H1 (cell line): ENCODE results near the gene HIBADH. TPM values are rescaled to one million over a fixed set of nuclear protein-coding genes. Genes with fewer than 3 reads are reported as not detected.

ENCODE experiments used
- CTCF ChIA-PET: fragments of 300-600 bp; sonication (Branson Sonifier 250); formaldehyde crosslinking; loops from one replicate; lab custom pipeline; 2021; ENCODE audit not compliant: partially characterized antibody; lab: Charles Lee
- POLR2A ChIA-PET: fragments of 300-600 bp; sonication (Branson Sonifier 250); formaldehyde crosslinking; loops from one replicate; lab custom pipeline; 2021; ENCODE audit warnings: inconsistent platforms; ENCODE audit not compliant: partially characterized antibody; lab: Charles Lee
- DNase-seq, 2 experiments: peaks; one replicate each; pipeline versions ENCODE4 v3.0.0 to v3.0.0-alpha.2; 2010 to 2022; ENCODE audit warnings: low spot score in 2 of 2, low read depth in 1 of 2, mixed read lengths in 1 of 2
- FAIRE-seq: peaks from 2 replicates; lab custom pipeline; 2011; peaks lifted over from hg19 to GRCh38; lab: Jason Lieb, UNC
- H2AFZ ChIP-seq: 2 replicates; pipeline ENCODE4 v1.8.1; 2012; ENCODE audit warnings: low read length, inconsistent platforms
- H2AK5ac ChIP-seq: 2 replicates; pipeline ENCODE4 v1.6.1; 2013; ENCODE audit warnings: low read depth, low read length
- H2BK120ac ChIP-seq: replicated peaks from 2 replicates; pipeline ENCODE3; 2013; ENCODE audit warnings: low read depth, low read length, inconsistent platforms
- H2BK12ac ChIP-seq: 2 replicates; pipeline ENCODE4 v1.6.1; 2013; ENCODE audit warnings: low read depth, low read length
- H2BK15ac ChIP-seq: 2 replicates; pipeline ENCODE4 v1.6.1; 2013; ENCODE audit warnings: low read length
- H2BK20ac ChIP-seq: 2 replicates; pipeline ENCODE4 v1.6.1; 2013; ENCODE audit warnings: low read length
- H2BK5ac ChIP-seq: 2 replicates; pipeline ENCODE4 v1.6.1; 2013; ENCODE audit warnings: low read depth, low read length
- H3K14ac ChIP-seq: 2 replicates; pipeline ENCODE4 v1.6.1; 2013; ENCODE audit warnings: inconsistent platforms; ENCODE audit not compliant: insufficient read length
- H3K18ac ChIP-seq: 2 replicates; pipeline ENCODE4 v1.6.1; 2013; ENCODE audit warnings: low read length; ENCODE audit errors: extremely low read depth
- H3K23ac ChIP-seq: 2 replicates; pipeline ENCODE4 v1.6.1; 2013; ENCODE audit warnings: inconsistent platforms; ENCODE audit not compliant: insufficient read length
- H3K23me2 ChIP-seq: 2 replicates; pipeline ENCODE4 v1.6.1; 2013; ENCODE audit warnings: low read depth, low read length
- H3K27ac ChIP-seq: 2 replicates; pipeline ENCODE4 v1.6.1; 2011; ENCODE audit warnings: low read depth, low read length, inconsistent platforms
- H3K27me3 ChIP-seq, 4 experiments: replicated peaks in 1 of 4; 1 replicate in 1 of 4; 2 replicates in 3 of 4; pipeline versions ENCODE4 v1.6.1 to v1.8.1; 2011 to 2013; ENCODE audit warnings: low read length in 3 of 4, mild to moderate bottlenecking in 3 of 4, inconsistent platforms in 2 of 4, mixed read lengths in 2 of 4, moderate library complexity in 1 of 4; ENCODE audit not compliant: control insufficient read depth in 3 of 4, insufficient read depth in 3 of 4; ENCODE audit errors: extremely low read depth in 1 of 4
- H3K36me3 ChIP-seq, 4 experiments: 2 replicates each; pipeline versions ENCODE4 v1.6.1 to v1.8.1; 2011 to 2013; ENCODE audit warnings: mild to moderate bottlenecking in 4 of 4, low read length in 3 of 4, moderate library complexity in 2 of 4, control low read depth in 1 of 4, inconsistent platforms in 1 of 4; ENCODE audit not compliant: insufficient read depth in 4 of 4, control insufficient read depth in 2 of 4
- H3K4ac ChIP-seq: replicated peaks from 2 replicates; pipeline ENCODE3; 2013; ENCODE audit warnings: low read length, low read depth, mixed read lengths, inconsistent platforms; ENCODE audit not compliant: insufficient read length
- H3K4me1 ChIP-seq, 4 experiments: replicated peaks in 1 of 4; 1 replicate in 1 of 4; 2 replicates in 3 of 4; pipeline versions ENCODE4 v1.6.1 to v1.8.1; 2011 to 2013; ENCODE audit warnings: low read length in 3 of 4, inconsistent platforms in 2 of 4, mixed read lengths in 1 of 4; ENCODE audit not compliant: insufficient read depth in 4 of 4, control insufficient read depth in 3 of 4
- H3K4me2 ChIP-seq, 2 experiments: 2 replicates each; pipeline versions ENCODE4 v1.6.1 to v1.8.1; 2011 to 2013; ENCODE audit warnings: low read depth in 2 of 2, low read length in 2 of 2, control low read depth in 1 of 2, inconsistent platforms in 1 of 2, mild to moderate bottlenecking in 1 of 2; ENCODE audit not compliant: insufficient read depth in 1 of 2
- H3K4me3 ChIP-seq, 4 experiments: fragments of 200-600, 300-600 bp in 1 of 4; sonication (generic), shearing (Covaris generic), sonication (Bioruptor Twin) in 1 of 4; 2 replicates each; pipeline versions ENCODE4 v1.5.1 to v1.8.1; 2011 to 2016; ENCODE audit warnings: low read length in 4 of 4, low read depth in 3 of 4, control low read depth in 2 of 4, inconsistent platforms in 2 of 4, mild to moderate bottlenecking in 2 of 4, mixed read lengths in 1 of 4, moderate library complexity in 1 of 4; ENCODE audit not compliant: insufficient read depth in 2 of 4; ENCODE audit errors: extremely low read depth in 1 of 4
- H3K56ac ChIP-seq: replicated peaks from 2 replicates; pipeline ENCODE3; 2013; ENCODE audit warnings: low read depth, mild to moderate bottlenecking, mixed read lengths, low read length, inconsistent platforms; ENCODE audit not compliant: insufficient read length
- H3K79me1 ChIP-seq: 2 replicates; pipeline ENCODE4 v1.6.1; 2013; ENCODE audit warnings: low read depth, low read length, control low read depth
- H3K79me2 ChIP-seq, 2 experiments: 2 replicates each; pipeline versions ENCODE4 v1.6.1 to v1.8.1; 2012 to 2013; ENCODE audit warnings: low read length in 2 of 2, mild to moderate bottlenecking in 2 of 2, inconsistent platforms in 1 of 2; ENCODE audit not compliant: insufficient read depth in 2 of 2, control insufficient read depth in 1 of 2
- H3K9ac ChIP-seq, 4 experiments: replicated peaks in 1 of 4; 1 replicate in 1 of 4; 2 replicates in 3 of 4; pipeline versions ENCODE4 v1.6.1 to v1.8.1; 2011 to 2013; ENCODE audit warnings: low read depth in 3 of 4, low read length in 3 of 4, control low read depth in 2 of 4, mild to moderate bottlenecking in 2 of 4, moderate library complexity in 2 of 4, inconsistent platforms in 1 of 4; ENCODE audit errors: extremely low read depth in 1 of 4
- H3K9me3 ChIP-seq, 2 experiments: 2 replicates each; pipeline versions ENCODE4 v1.6.1 to v1.8.1; 2012 to 2013; ENCODE audit warnings: mild to moderate bottlenecking in 2 of 2, moderate library complexity in 2 of 2, control low read depth in 1 of 2, inconsistent platforms in 1 of 2, low read depth in 1 of 2, low read length in 1 of 2, mixed read lengths in 1 of 2; ENCODE audit not compliant: insufficient read depth in 2 of 2
- H4K20me1 ChIP-seq, 2 experiments: replicated peaks in 1 of 2; 2 replicates each; pipeline versions ENCODE3 to v1.8.1; 2011 to 2013; ENCODE audit warnings: inconsistent platforms in 2 of 2, low read length in 2 of 2, mild to moderate bottlenecking in 1 of 2; ENCODE audit not compliant: insufficient read depth in 2 of 2, control insufficient read depth in 1 of 2
- H4K5ac ChIP-seq: 2 replicates; pipeline ENCODE4 v1.6.1; 2013; ENCODE audit warnings: low read length, low read depth, mixed read lengths, inconsistent platforms; ENCODE audit not compliant: insufficient read length
- H4K8ac ChIP-seq: 2 replicates; pipeline ENCODE4 v1.8.0; 2013; ENCODE audit warnings: mild to moderate bottlenecking, moderate library complexity, low read length, inconsistent platforms; ENCODE audit not compliant: insufficient read depth; ENCODE audit errors: extremely low read depth
- H4K91ac ChIP-seq: replicated peaks from 2 replicates; pipeline ENCODE3; 2013; ENCODE audit warnings: low read length, mixed read lengths, inconsistent platforms; ENCODE audit not compliant: insufficient read length
- CHD2 ChIP-seq: IDR thresholded peaks from 2 replicates; pipeline ENCODE4 v1.6.1; 2012; ENCODE audit warnings: low read length, improper control_type of control experiment
- CTCF ChIP-seq, 3 experiments: IDR thresholded peaks; 1 replicate in 2 of 3; 2 replicates in 1 of 3; pipeline versions ENCODE4 v1.5.1 to v1.6.1; 2011; ENCODE audit warnings: low read length in 3 of 3, mild to moderate bottlenecking in 3 of 3, inconsistent platforms in 2 of 3, low read depth in 1 of 3, moderate library complexity in 1 of 3; ENCODE audit not compliant: insufficient read depth in 1 of 3; ENCODE audit errors: control extremely low read depth in 1 of 3
- RAD21 ChIP-seq, 2 experiments: IDR thresholded peaks in 1 of 2; conservative IDR thresholded peaks in 1 of 2; 2 replicates each; pipeline ENCODE4 v1.6.1; 2011; ENCODE audit warnings: low read depth in 2 of 2, low read length in 2 of 2, improper control_type of control experiment in 1 of 2, inconsistent platforms in 1 of 2, mild to moderate bottlenecking in 1 of 2, moderate library complexity in 1 of 2
- WGBS, 2 experiments: shearing (Covaris generic) in 1 of 2; methylation state at CpG; one replicate each; pipeline versions ENCODE4 v1.1.6 to v1.1.7; 2013 to 2015; ENCODE audit warnings: low lambda C conversion rate in 2 of 2, mixed read lengths in 2 of 2, inconsistent platforms in 1 of 2, low coverage in 1 of 2, missing lambda C conversion rate in 1 of 2; ENCODE audit not compliant: insufficient replicate concordance in 2 of 2, insufficient coverage in 1 of 2, insufficient read length in 1 of 2; ENCODE audit errors: extremely low coverage in 1 of 2, missing lambda C conversion rate in 1 of 2; 5-methylcytosine and 5-hydroxymethylcytosine counted together
- polyA plus RNA-seq, 7 experiments: library from polyadenylated mRNA; depleted of rRNA in 3 of 7; stranded (reverse) in 5 of 7; unstranded in 2 of 7; fragments of >200 nt in 5 of 7; fragments of 200-250 nt in 2 of 7; gene quantifications; 1 replicate in 5 of 7; 2 replicates in 1 of 7; 4 replicates in 1 of 7; pipeline versions ENCODE4 v1.2.1 to v1.2.3, GENCODE V29; 2011 to 2013; ENCODE audit warnings: missing spikeins in 2 of 7, mixed read lengths in 2 of 7
- total RNA-seq: library from RNA; stranded (reverse); fragmentation: NEBNext Ultra II Directional; extraction: Animal tissue kit (Norgen Biotek cat#: 25700); gene quantifications from 2 replicates; pipeline ENCODE4 v1.2.1, GENCODE V29; 2021

The HIBADH gene
- total and polyA plus RNA-seq, 2 of the 8 experiments (the other 6 are each of a cell fraction or from before 2014, with no cell fraction given): 30.1 to 39.5 TPM

GRCh38 chr7:27636326-27637006 lies 26.2 kb downstream of the HIBADH start:
- Histone ChIP-seq H2AK5ac (no peak overlapping the region), H2BK5ac (no peak overlapping the region), H3K4me1 (peaks cover 0 to 4% (median 0%) of the 10 kb centered on the region in 4 experiments; a peak in 1 of 7 replicates), H2BK15ac (no peak overlapping the region), H3K79me2 (0 out of 4 replicates have a peak, but pooled peaks cover 0 to 8% of the 10 kb centered on the region in 2 experiments), H2BK20ac (no peak overlapping the region), H3K9ac (no peak overlapping the region), H2BK120ac (no peak overlapping the region), H2AFZ (no peak overlapping the region), H3K56ac (no peak overlapping the region), H3K23ac (no peak overlapping the region), H4K20me1 (no peaks in the 10 kb centered on the region), H4K5ac (no peak overlapping the region), H2BK12ac (no peak overlapping the region), H3K36me3 (peaks cover 0 to 13% (median 0%) of the 10 kb centered on the region in 4 experiments; a peak in 3 of 8 replicates), H3K79me1 (no peaks in the 10 kb centered on the region; the same call in none of the 2 replicates), H3K4ac (no peak overlapping the region), H3K14ac (no peak overlapping the region), H4K91ac (no peak overlapping the region), H3K18ac (no peak overlapping the region), H3K9me3 (no peaks in the 10 kb centered on the region), H3K27ac (no peak overlapping the region), H3K23me2 (no peaks in the 10 kb centered on the region), H3K4me2 (no peak overlapping the region), H3K4me3 (no peak overlapping the region), H3K27me3 (no peaks in the 10 kb centered on the region), H4K8ac (no peak overlapping the region)
- TF ChIP-seq CHD2: no peak
- TF ChIP-seq RAD21 (IDR thresholded peaks at IDR 0.05 in 1 of 2, conservative IDR thresholded peaks at IDR 0.05 in 1 of 2; ENCODE audit: low read depth in 2 of 2, low read length in 2 of 2): 0 out of 4 replicates have a peak, but pooled peaks of 1 of the 2 experiments have one; percentile 12
- peak in 1 of 3 experiments; percentile 43; a peak in 2 of 4 replicates for TF ChIP-seq CTCF (IDR thresholded peaks at IDR 0.05; ENCODE audit: control extremely low read depth in 1 of 3, insufficient read depth in 1 of 3, low read depth in 1 of 3, low read length in 3 of 3)
- POLR2A ChIA-PET: no interaction called here
- WGBS, 2 experiments: 85% methylated on average over 1 of the region's 1 CpG; no CpG with 5 or more reads in 1 of the 2 experiments
- FAIRE-seq (peak; percentile 24), DNase-seq (no peak)
- CTCF ChIA-PET: interaction anchor here (0.6 to 1.1 kb wide), 2 partner anchors 32 to 342 kb away, joined by 3 read pairs; no protein-coding TSS in a partner anchor
